H1 (cell line): Measurements from ENCODE around the gene GYPC. TPM values are rescaled to one million over a fixed set of nuclear protein-coding genes. Genes with fewer than 3 reads are reported as not detected.

Experiments used
- CTCF ChIA-PET: fragments of 300-600 bp; sonication (Branson Sonifier 250); formaldehyde crosslinking; loops from one replicate; lab custom pipeline; 2021; ENCODE audit not compliant: partially characterized antibody; lab: Charles Lee
- POLR2A ChIA-PET: fragments of 300-600 bp; sonication (Branson Sonifier 250); formaldehyde crosslinking; loops from one replicate; lab custom pipeline; 2021; ENCODE audit warnings: inconsistent platforms; ENCODE audit not compliant: partially characterized antibody; lab: Charles Lee
- DNase-seq, 2 experiments: peaks; one replicate each; pipeline versions ENCODE4 v3.0.0 to v3.0.0-alpha.2; 2010 to 2022; ENCODE audit warnings: low spot score in 2 of 2, low read depth in 1 of 2, mixed read lengths in 1 of 2
- FAIRE-seq: peaks from 2 replicates; lab custom pipeline; 2011; peaks lifted over from hg19 to GRCh38; lab: Jason Lieb, UNC
- H2AFZ ChIP-seq: 2 replicates; pipeline ENCODE4 v1.8.1; 2012; ENCODE audit warnings: low read length, inconsistent platforms
- H2AK5ac ChIP-seq: 2 replicates; pipeline ENCODE4 v1.6.1; 2013; ENCODE audit warnings: low read depth, low read length
- H2BK120ac ChIP-seq: replicated peaks from 2 replicates; pipeline ENCODE3; 2013; ENCODE audit warnings: low read depth, low read length, inconsistent platforms
- H2BK12ac ChIP-seq: 2 replicates; pipeline ENCODE4 v1.6.1; 2013; ENCODE audit warnings: low read depth, low read length
- H2BK15ac ChIP-seq: 2 replicates; pipeline ENCODE4 v1.6.1; 2013; ENCODE audit warnings: low read length
- H2BK20ac ChIP-seq: 2 replicates; pipeline ENCODE4 v1.6.1; 2013; ENCODE audit warnings: low read length
- H2BK5ac ChIP-seq: 2 replicates; pipeline ENCODE4 v1.6.1; 2013; ENCODE audit warnings: low read depth, low read length
- H3K14ac ChIP-seq: 2 replicates; pipeline ENCODE4 v1.6.1; 2013; ENCODE audit warnings: inconsistent platforms; ENCODE audit not compliant: insufficient read length
- H3K18ac ChIP-seq: 2 replicates; pipeline ENCODE4 v1.6.1; 2013; ENCODE audit warnings: low read length; ENCODE audit errors: extremely low read depth
- H3K23ac ChIP-seq: 2 replicates; pipeline ENCODE4 v1.6.1; 2013; ENCODE audit warnings: inconsistent platforms; ENCODE audit not compliant: insufficient read length
- H3K23me2 ChIP-seq: 2 replicates; pipeline ENCODE4 v1.6.1; 2013; ENCODE audit warnings: low read depth, low read length
- H3K27ac ChIP-seq: 2 replicates; pipeline ENCODE4 v1.6.1; 2011; ENCODE audit warnings: low read depth, low read length, inconsistent platforms
- H3K27me3 ChIP-seq, 4 experiments: replicated peaks in 1 of 4; 1 replicate in 1 of 4; 2 replicates in 3 of 4; pipeline versions ENCODE4 v1.6.1 to v1.8.1; 2011 to 2013; ENCODE audit warnings: low read length in 3 of 4, mild to moderate bottlenecking in 3 of 4, inconsistent platforms in 2 of 4, mixed read lengths in 2 of 4, moderate library complexity in 1 of 4; ENCODE audit not compliant: control insufficient read depth in 3 of 4, insufficient read depth in 3 of 4; ENCODE audit errors: extremely low read depth in 1 of 4
- H3K36me3 ChIP-seq, 4 experiments: 2 replicates each; pipeline versions ENCODE4 v1.6.1 to v1.8.1; 2011 to 2013; ENCODE audit warnings: mild to moderate bottlenecking in 4 of 4, low read length in 3 of 4, moderate library complexity in 2 of 4, control low read depth in 1 of 4, inconsistent platforms in 1 of 4; ENCODE audit not compliant: insufficient read depth in 4 of 4, control insufficient read depth in 2 of 4
- H3K4ac ChIP-seq: replicated peaks from 2 replicates; pipeline ENCODE3; 2013; ENCODE audit warnings: low read length, low read depth, mixed read lengths, inconsistent platforms; ENCODE audit not compliant: insufficient read length
- H3K4me1 ChIP-seq, 4 experiments: replicated peaks in 1 of 4; 1 replicate in 1 of 4; 2 replicates in 3 of 4; pipeline versions ENCODE4 v1.6.1 to v1.8.1; 2011 to 2013; ENCODE audit warnings: low read length in 3 of 4, inconsistent platforms in 2 of 4, mixed read lengths in 1 of 4; ENCODE audit not compliant: insufficient read depth in 4 of 4, control insufficient read depth in 3 of 4
- H3K4me2 ChIP-seq, 2 experiments: 2 replicates each; pipeline versions ENCODE4 v1.6.1 to v1.8.1; 2011 to 2013; ENCODE audit warnings: low read depth in 2 of 2, low read length in 2 of 2, control low read depth in 1 of 2, inconsistent platforms in 1 of 2, mild to moderate bottlenecking in 1 of 2; ENCODE audit not compliant: insufficient read depth in 1 of 2
- H3K4me3 ChIP-seq, 4 experiments: fragments of 200-600, 300-600 bp in 1 of 4; sonication (generic), shearing (Covaris generic), sonication (Bioruptor Twin) in 1 of 4; 2 replicates each; pipeline versions ENCODE4 v1.5.1 to v1.8.1; 2011 to 2016; ENCODE audit warnings: low read length in 4 of 4, low read depth in 3 of 4, control low read depth in 2 of 4, inconsistent platforms in 2 of 4, mild to moderate bottlenecking in 2 of 4, mixed read lengths in 1 of 4, moderate library complexity in 1 of 4; ENCODE audit not compliant: insufficient read depth in 2 of 4; ENCODE audit errors: extremely low read depth in 1 of 4
- H3K56ac ChIP-seq: replicated peaks from 2 replicates; pipeline ENCODE3; 2013; ENCODE audit warnings: low read depth, mild to moderate bottlenecking, mixed read lengths, low read length, inconsistent platforms; ENCODE audit not compliant: insufficient read length
- H3K79me1 ChIP-seq: 2 replicates; pipeline ENCODE4 v1.6.1; 2013; ENCODE audit warnings: low read depth, low read length, control low read depth
- H3K79me2 ChIP-seq, 2 experiments: 2 replicates each; pipeline versions ENCODE4 v1.6.1 to v1.8.1; 2012 to 2013; ENCODE audit warnings: low read length in 2 of 2, mild to moderate bottlenecking in 2 of 2, inconsistent platforms in 1 of 2; ENCODE audit not compliant: insufficient read depth in 2 of 2, control insufficient read depth in 1 of 2
- H3K9ac ChIP-seq, 4 experiments: replicated peaks in 1 of 4; 1 replicate in 1 of 4; 2 replicates in 3 of 4; pipeline versions ENCODE4 v1.6.1 to v1.8.1; 2011 to 2013; ENCODE audit warnings: low read depth in 3 of 4, low read length in 3 of 4, control low read depth in 2 of 4, mild to moderate bottlenecking in 2 of 4, moderate library complexity in 2 of 4, inconsistent platforms in 1 of 4; ENCODE audit errors: extremely low read depth in 1 of 4
- H3K9me3 ChIP-seq, 2 experiments: 2 replicates each; pipeline versions ENCODE4 v1.6.1 to v1.8.1; 2012 to 2013; ENCODE audit warnings: mild to moderate bottlenecking in 2 of 2, moderate library complexity in 2 of 2, control low read depth in 1 of 2, inconsistent platforms in 1 of 2, low read depth in 1 of 2, low read length in 1 of 2, mixed read lengths in 1 of 2; ENCODE audit not compliant: insufficient read depth in 2 of 2
- H4K20me1 ChIP-seq, 2 experiments: replicated peaks in 1 of 2; 2 replicates each; pipeline versions ENCODE3 to v1.8.1; 2011 to 2013; ENCODE audit warnings: inconsistent platforms in 2 of 2, low read length in 2 of 2, mild to moderate bottlenecking in 1 of 2; ENCODE audit not compliant: insufficient read depth in 2 of 2, control insufficient read depth in 1 of 2
- H4K5ac ChIP-seq: 2 replicates; pipeline ENCODE4 v1.6.1; 2013; ENCODE audit warnings: low read length, low read depth, mixed read lengths, inconsistent platforms; ENCODE audit not compliant: insufficient read length
- H4K8ac ChIP-seq: 2 replicates; pipeline ENCODE4 v1.8.0; 2013; ENCODE audit warnings: mild to moderate bottlenecking, moderate library complexity, low read length, inconsistent platforms; ENCODE audit not compliant: insufficient read depth; ENCODE audit errors: extremely low read depth
- H4K91ac ChIP-seq: replicated peaks from 2 replicates; pipeline ENCODE3; 2013; ENCODE audit warnings: low read length, mixed read lengths, inconsistent platforms; ENCODE audit not compliant: insufficient read length
- CREB1 ChIP-seq: IDR thresholded peaks from 2 replicates; pipeline ENCODE4 v1.6.1; 2012; ENCODE audit warnings: inconsistent platforms
- CTBP2 ChIP-seq: IDR thresholded peaks from 2 replicates; pipeline ENCODE4 v1.7.0; 2011; ENCODE audit warnings: borderline replicate concordance, mild to moderate bottlenecking, moderate library complexity, mixed read lengths, low read length; ENCODE audit not compliant: insufficient read depth, insufficient read length
- EZH2 ChIP-seq: fragments of 200-600 bp; sonication (generic); IDR thresholded peaks from 2 replicates; pipeline ENCODE4 v1.7.1; 2012; ENCODE audit warnings: low read depth, mild to moderate bottlenecking, moderate library complexity, low read length, inconsistent platforms; ENCODE audit not compliant: severe bottlenecking
- HDAC2 ChIP-seq, 2 experiments: fragments of 300-600 bp in 1 of 2; sonication (generic) in 1 of 2; IDR thresholded peaks; 2 replicates each; pipeline ENCODE4 v1.6.1; 2011 to 2012; ENCODE audit warnings: low read depth in 2 of 2, low read length in 2 of 2, mild to moderate bottlenecking in 2 of 2, moderate library complexity in 2 of 2, borderline replicate concordance in 1 of 2, inconsistent platforms in 1 of 2
- KDM1A ChIP-seq: fragments of 200-600, 300-600 bp; sonication (generic); IDR thresholded peaks from 2 replicates; pipeline ENCODE4 v1.7.1; 2016; ENCODE audit warnings: mild to moderate bottlenecking, low read length, borderline replicate concordance
- RFX5 ChIP-seq: IDR thresholded peaks from 2 replicates; pipeline ENCODE4 v1.6.1; 2011; ENCODE audit warnings: low read depth, low read length, improper control_type of control experiment, borderline replicate concordance
- SIX5 ChIP-seq: IDR thresholded peaks from 2 replicates; pipeline ENCODE4 v1.6.1; 2011; ENCODE audit warnings: mild to moderate bottlenecking, low read depth, low read length
- TAF7 ChIP-seq: optimal IDR thresholded peaks from 2 replicates; pipeline ENCODE3; 2011; ENCODE audit warnings: low read depth, mild to moderate bottlenecking, inconsistent platforms, low read length, moderate library complexity, borderline replicate concordance
- WGBS, 2 experiments: shearing (Covaris generic) in 1 of 2; methylation state at CpG; one replicate each; pipeline versions ENCODE4 v1.1.6 to v1.1.7; 2013 to 2015; ENCODE audit warnings: low lambda C conversion rate in 2 of 2, mixed read lengths in 2 of 2, inconsistent platforms in 1 of 2, low coverage in 1 of 2, missing lambda C conversion rate in 1 of 2; ENCODE audit not compliant: insufficient replicate concordance in 2 of 2, insufficient coverage in 1 of 2, insufficient read length in 1 of 2; ENCODE audit errors: extremely low coverage in 1 of 2, missing lambda C conversion rate in 1 of 2; 5-methylcytosine and 5-hydroxymethylcytosine counted together
- polyA plus RNA-seq, 7 experiments: library from polyadenylated mRNA; depleted of rRNA in 3 of 7; stranded (reverse) in 5 of 7; unstranded in 2 of 7; fragments of >200 nt in 5 of 7; fragments of 200-250 nt in 2 of 7; gene quantifications; 1 replicate in 5 of 7; 2 replicates in 1 of 7; 4 replicates in 1 of 7; pipeline versions ENCODE4 v1.2.1 to v1.2.3, GENCODE V29; 2011 to 2013; ENCODE audit warnings: missing spikeins in 2 of 7, mixed read lengths in 2 of 7
- total RNA-seq: library from RNA; stranded (reverse); fragmentation: NEBNext Ultra II Directional; extraction: Animal tissue kit (Norgen Biotek cat#: 25700); gene quantifications from 2 replicates; pipeline ENCODE4 v1.2.1, GENCODE V29; 2021

Gene GYPC
- total and polyA plus RNA-seq, 2 of the 8 experiments (the other 6 are each of a cell fraction or from before 2014, with no cell fraction given): 26.8 to 53.6 TPM

DNA sequence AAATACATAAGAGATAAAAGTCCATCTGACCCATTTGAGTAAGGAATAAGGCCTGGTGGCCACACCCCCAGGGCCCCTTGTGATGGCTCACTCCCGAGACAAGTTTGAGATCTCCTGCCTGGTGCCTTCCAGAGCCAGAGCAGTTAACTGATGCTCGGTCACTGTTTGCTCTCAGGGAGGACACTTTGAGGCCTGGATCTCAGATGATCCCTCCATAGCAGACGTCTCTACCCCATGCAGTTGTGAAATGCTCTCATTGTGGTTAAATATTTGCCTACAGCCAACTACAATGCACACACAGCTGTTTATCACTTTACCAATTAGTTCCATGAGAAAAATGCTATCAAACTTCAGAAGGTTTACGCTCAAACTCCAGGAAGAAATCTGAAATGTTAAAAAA is 12.3 kb downstream of the GYPC start:
- ChIA-PET CTCF (interaction anchor here (0.7 kb wide), 1 partner anchor 71 kb away, joined by 3 read pairs; no protein-coding TSS in a partner anchor), POLR2A (interaction anchor here (1.3 kb wide), 1 partner anchor 11 kb away, joined by 5 read pairs; no protein-coding TSS in a partner anchor)
- H3K23ac ChIP-seq: no peak overlapping the region
- no peaks in the 10 kb centered on the region; the same call in 1 of the 2 replicates for H3K79me1 ChIP-seq
- H3K14ac ChIP-seq: no peak overlapping the region
- H2BK12ac ChIP-seq: no peak overlapping the region; the same call in 1 of the 2 replicates
- H3K36me3 ChIP-seq: no peaks in the 10 kb centered on the region
- no peak overlapping the region for H2BK15ac ChIP-seq
- H4K5ac ChIP-seq: no peak overlapping the region
- no peak overlapping the region for H2BK120ac ChIP-seq
- no peak overlapping the region for H2AFZ ChIP-seq
- no peaks in the 10 kb centered on the region for H3K79me2 ChIP-seq
- no peak overlapping the region for H2BK5ac ChIP-seq
- no peaks in the 10 kb centered on the region for H3K27me3 ChIP-seq
- H4K20me1 ChIP-seq: no peaks in the 10 kb centered on the region
- H3K9ac ChIP-seq: no peak overlapping the region
- DNase-seq (no peak), FAIRE-seq (no peak)
- H3K18ac ChIP-seq: no peak overlapping the region
- no peak overlapping the region for H3K4me2 ChIP-seq
- H3K9me3 ChIP-seq: no peaks in the 10 kb centered on the region
- 87% methylated on average over 4 of the region's 4 CpGs; no CpG with 5 or more reads in 1 of the 2 experiments for WGBS, 2 experiments
- no peak overlapping the region for H4K91ac ChIP-seq
- H3K4ac ChIP-seq: no peak overlapping the region
- peaks cover 0 to 8% (median 3%) of the 10 kb centered on the region in 4 experiments; a peak in 3 of 7 replicates for H3K4me1 ChIP-seq
- TF ChIP-seq TAF7 (no peak), SIX5 (no peak), EZH2 (no peak), KDM1A (no peak), HDAC2 (IDR thresholded peaks at IDR 0.05; ENCODE audit: borderline replicate concordance in 1 of 2, low read depth in 2 of 2, low read length in 2 of 2) (no peak), CREB1 (no peak), RFX5 (no peak), CTBP2 (no peak)
- no peak overlapping the region for H2BK20ac ChIP-seq
- no peaks in the 10 kb centered on the region for H3K23me2 ChIP-seq
- no peak overlapping the region for H3K56ac ChIP-seq
- no peak overlapping the region for H3K4me3 ChIP-seq
- no peak overlapping the region for H3K27ac ChIP-seq
- no peak overlapping the region for H4K8ac ChIP-seq
- no peak overlapping the region for H2AK5ac ChIP-seq
